GM23248 (cell line): Measurements from ENCODE around the gene HPD. TPM values are rescaled to one million over a fixed set of nuclear protein-coding genes. Genes with fewer than 3 reads are reported as not detected.
"Not testable (repeated sequence)": the region's sequence is repeated elsewhere in the genome, so short reads cannot be mapped to it uniquely, and the experiment has no call there.

ENCODE experiments used
- DNase-seq: peaks from one replicate; pipeline ENCODE4 v3.0.0-alpha.2; 2015
- H2AFZ ChIP-seq: fragments of 200-600 bp; sonication (generic); 2 replicates; pipeline ENCODE4 v1.6.1; 2016; ENCODE audit warnings: antibody characterized with exemption
- H3F3A ChIP-seq: fragments of 200-600 bp; sonication (generic); 2 replicates; pipeline ENCODE4 v1.6.1; 2016; ENCODE audit warnings: mild to moderate bottlenecking, antibody characterized with exemption, mixed run types; ENCODE audit not compliant: insufficient read depth
- H3K27ac ChIP-seq: fragments of 200-600 bp; sonication (generic); 2 replicates; pipeline ENCODE4 v1.5.1; 2016; ENCODE audit warnings: mild to moderate bottlenecking
- H3K27me3 ChIP-seq: fragments of 200-600 bp; sonication (generic); replicated peaks from 2 replicates; pipeline ENCODE4 v1.6.1; 2016; ENCODE audit warnings: mild to moderate bottlenecking; ENCODE audit not compliant: insufficient read depth
- H3K36me3 ChIP-seq: fragments of 200-600 bp; sonication (generic); 2 replicates; pipeline ENCODE4 v1.6.1; 2016; ENCODE audit warnings: low read depth, mild to moderate bottlenecking
- H3K4me1 ChIP-seq: fragments of 200-600 bp; sonication (generic); 2 replicates; pipeline ENCODE4 v1.6.1; 2016; ENCODE audit warnings: mild to moderate bottlenecking; ENCODE audit not compliant: insufficient read depth
- H3K4me2 ChIP-seq: fragments of 200-600 bp; sonication (generic); one replicate; pipeline ENCODE4 v1.6.1; 2016; ENCODE audit warnings: mild to moderate bottlenecking; ENCODE audit not compliant: unreplicated experiment
- H3K4me3 ChIP-seq: fragments of 200-600 bp; sonication (generic); 2 replicates; pipeline ENCODE4 v1.5.1; 2016; ENCODE audit warnings: mild to moderate bottlenecking
- H3K79me2 ChIP-seq: fragments of 200-600 bp; sonication (generic); 2 replicates; pipeline ENCODE4 v1.6.1; 2016; ENCODE audit warnings: mild to moderate bottlenecking; ENCODE audit not compliant: insufficient read depth
- H3K9ac ChIP-seq: fragments of 200-600 bp; sonication (generic); 2 replicates; pipeline ENCODE4 v1.6.1; 2016; ENCODE audit warnings: mild to moderate bottlenecking
- H3K9me2 ChIP-seq: fragments of 200-600 bp; sonication (generic); 2 replicates; pipeline ENCODE4 v1.6.1; 2016; ENCODE audit warnings: mixed run types, mild to moderate bottlenecking, moderate library complexity; ENCODE audit not compliant: insufficient read depth
- H3K9me3 ChIP-seq: fragments of 200-600 bp; sonication (generic); one replicate; pipeline ENCODE4 v1.6.1; 2017; ENCODE audit warnings: low read depth
- H4K20me1 ChIP-seq: fragments of 200-600 bp; sonication (generic); 2 replicates; pipeline ENCODE4 v1.6.0; 2016; ENCODE audit not compliant: insufficient read depth
- EZH2 ChIP-seq: fragments of 200-600 bp; sonication (generic); IDR thresholded peaks from 2 replicates; pipeline ENCODE4 v1.6.1; 2018; ENCODE audit warnings: antibody characterized with exemption, mild to moderate bottlenecking; ENCODE audit not compliant: insufficient read depth, poor library complexity, severe bottlenecking
- EZH2phosphoT487 ChIP-seq: fragments of 200-600 bp; sonication (generic); IDR thresholded peaks from 2 replicates; pipeline ENCODE4 v1.6.1; 2018; ENCODE audit warnings: antibody characterized with exemption, moderate library complexity, mild to moderate bottlenecking, low read depth; ENCODE audit not compliant: insufficient read depth
- WGBS, 2 experiments: methylation state at CpG; one replicate each; pipeline ENCODE4 v1.1.6; 2015 to 2017; ENCODE audit warnings: low lambda C conversion rate in 2 of 2, low coverage in 1 of 2; ENCODE audit errors: missing lambda C conversion rate in 2 of 2; 5-methylcytosine and 5-hydroxymethylcytosine counted together
- in situ Hi-C: fragments of 300-500 bp; cut with MboI; formaldehyde crosslinking; loops from 2 replicates; pipeline ENCODE4 v1.15.0; 2020
- polyA plus RNA-seq: library from polyadenylated mRNA; unstranded; fragments of >200 nt; fragmentation: Nextera tagmentation; extraction: Ambion mirVana; gene quantifications from 2 replicates; pipeline ENCODE4 v1.2.1, GENCODE V29; 2016
- small RNA-seq: library from RNA; depleted of rRNA; stranded (forward); fragments of <200 nt; gene quantifications from one replicate; pipeline ENCODE3, GENCODE V24; 2014; ENCODE audit warnings: low read depth, low replicate concordance
- total RNA-seq: library from RNA; depleted of rRNA; stranded (reverse); fragments of >200 nt; shearing (Covaris generic); gene quantifications from 2 replicates; pipeline ENCODE4 v1.2.3, GENCODE V29; 2014; rRNA removed

HPD gene
- total and polyA plus RNA-seq, 2 experiments from 2014 or later: not detected

GRCh38 chr12:121791671-121792551, 66.7 kb downstream of the HPD start:
- H3K4me1 ChIP-seq: peaks cover 14% of the 10 kb centered on the region
- H3K27me3 ChIP-seq: no peaks in the 10 kb centered on the region
- H3K4me3 ChIP-seq: no peak overlapping the region
- H3K36me3 ChIP-seq: no peaks in the 10 kb centered on the region
- H3F3A ChIP-seq: peaks cover 10% of the 10 kb centered on the region; the same call in 1 of the 2 replicates
- no peak overlapping the region for H3K27ac ChIP-seq
- in situ Hi-C loops: loop anchor here (5.0 kb wide), 1 partner anchor 100 kb away; no protein-coding TSS in a partner anchor
- no peaks in the 10 kb centered on the region for H3K9me2 ChIP-seq
- H2AFZ ChIP-seq: no peak overlapping the region
- TF ChIP-seq EZH2: no peak
- no peak for TF ChIP-seq EZH2phosphoT487
- H3K79me2 ChIP-seq: peaks cover 20% of the 10 kb centered on the region
- 93 to 94% methylated on average over 14 of the region's 14 CpGs for WGBS, 2 experiments
- no peaks in the 10 kb centered on the region for H4K20me1 ChIP-seq
- H3K4me2 ChIP-seq: no peak overlapping the region
- DNase-seq: no peak
- no peak overlapping the region for H3K9ac ChIP-seq
- H3K9me3 ChIP-seq: no peaks in the 10 kb centered on the region

GRCh38 chr12:121790785-121791184, 67.9 kb downstream of the HPD start:
- in situ Hi-C loops: loop anchor here (5.0 kb wide), 1 partner anchor 98 kb away; no protein-coding TSS in a partner anchor
- H4K20me1 ChIP-seq, H3K4me1 ChIP-seq, H2AFZ ChIP-seq, H3K4me3 ChIP-seq, H3K9ac ChIP-seq, H3K9me3 ChIP-seq, H3K36me3 ChIP-seq, H3K27ac ChIP-seq, H3K27me3 ChIP-seq, H3K4me2 ChIP-seq, H3F3A ChIP-seq, DNase-seq, H3K79me2 ChIP-seq, H3K9me2 ChIP-seq: not testable (repeated sequence)
- WGBS, 2 experiments: 94 to 95% methylated on average over 8 of the region's 8 CpGs

- Histone ChIP-seq H3K9ac (no peak overlapping the region), H3K27ac (no peak overlapping the region), H3K4me3 (no peak overlapping the region), H3K36me3 (no peaks in the 10 kb centered on the region), H3F3A (peaks cover 8% of the 10 kb centered on the region), H3K9me2 (no peaks in the 10 kb centered on the region), H3K4me1 (peaks cover 12% of the 10 kb centered on the region), H3K9me3 (no peaks in the 10 kb centered on the region), H2AFZ (no peak overlapping the region), H4K20me1 (no peaks in the 10 kb centered on the region), H3K4me2 (no peak overlapping the region), H3K27me3 (no peaks in the 10 kb centered on the region), H3K79me2 (peaks cover 1% of the 10 kb centered on the region)
- WGBS, 2 experiments: 76 to 78% methylated on average over 27 to 28 of the region's 28 CpGs
- no peak for TF ChIP-seq EZH2phosphoT487
- no peak for TF ChIP-seq EZH2
- DNase-seq: no peak
- in situ Hi-C loops: loop anchor here (5.0 kb wide), 1 partner anchor 98 kb away; no protein-coding TSS in a partner anchor
These were observed 68.6 kb downstream of the HPD start for GRCh38 chr12:121789800-121790728.

Small RNA genes within 50 kb of the gene (small RNA-seq; reads per million reads assigned to genes)
- gene AC069503.3 (not detected), gene RF00017 (not detected), gene RNU7-170P (not detected)

Other genes starting within 250 kb of the HPD start
- gene ORAI1, start 232.3 kb downstream of the HPD start, total RNA-seq: 4.9 and 7.6 TPM in 2 replicates
- 14.2 and 16.1 TPM in 2 replicates for gene ORAI1, start 232.3 kb downstream of the HPD start, polyA plus RNA-seq
- gene MORN3, start 189.2 kb downstream of the HPD start, total RNA-seq: 0.13 TPM in 1 of 2 replicates, not detected in the other
- 0.58 and 0.63 TPM in 2 replicates for gene MORN3, start 189.2 kb downstream of the HPD start, polyA plus RNA-seq
- gene TMEM120B, start 146.1 kb downstream of the HPD start, total RNA-seq: 10.7 and 12.1 TPM in 2 replicates
- 4.7 and 4.8 TPM in 2 replicates for gene TMEM120B, start 146.1 kb downstream of the HPD start, polyA plus RNA-seq
- gene RHOF, start 65.2 kb downstream of the HPD start, total RNA-seq: 6.7 and 8.2 TPM in 2 replicates
- gene RHOF, start 65.2 kb downstream of the HPD start, polyA plus RNA-seq: 1.5 and 2.4 TPM in 2 replicates
- 2.0 and 2.7 TPM in 2 replicates for gene SETD1B, start 54.9 kb downstream of the HPD start, total RNA-seq
- 1.7 and 2.0 TPM in 2 replicates for gene SETD1B, start 54.9 kb downstream of the HPD start, polyA plus RNA-seq
- gene PSMD9, start 29.9 kb upstream of the HPD start, total RNA-seq: 93.7 and 134 TPM in 2 replicates
- gene PSMD9, start 29.9 kb upstream of the HPD start, polyA plus RNA-seq: 129 and 141 TPM in 2 replicates
- gene CFAP251, start 59.7 kb upstream of the HPD start, total RNA-seq: 1.6 and 4.4 TPM in 2 replicates
- gene CFAP251, start 59.7 kb upstream of the HPD start, polyA plus RNA-seq: 0.46 and 0.58 TPM in 2 replicates
- 3.4 and 4.2 TPM in 2 replicates for gene BCL7A, start 163.0 kb upstream of the HPD start, total RNA-seq
- 2.7 and 3.0 TPM in 2 replicates for gene BCL7A, start 163.0 kb upstream of the HPD start, polyA plus RNA-seq
- gene MLXIP, start 219.9 kb upstream of the HPD start, total RNA-seq: 6.4 and 7.1 TPM in 2 replicates
- gene MLXIP, start 219.9 kb upstream of the HPD start, polyA plus RNA-seq: 7.4 and 7.5 TPM in 2 replicates